Neural cell (in vitro differentiated cells): ENCODE data around the gene MR1. TPM values are rescaled to one million over a fixed set of nuclear protein-coding genes. Genes with fewer than 3 reads are reported as not detected.

ENCODE experiments used
- H2AFZ ChIP-seq: fragments of 200-600, 300-800 bp; sonication (generic), shearing (Covaris generic); 2 replicates; pipeline ENCODE4 v1.6.0; 2014; ENCODE audit warnings: low read depth, mild to moderate bottlenecking, antibody characterized with exemption, low read length, moderate library complexity
- H3F3A ChIP-seq: fragments of 200-600 bp; shearing (Covaris generic); 2 replicates; pipeline ENCODE4 v1.6.1; 2016; ENCODE audit warnings: mild to moderate bottlenecking, moderate library complexity, mixed read lengths, antibody characterized with exemption, low read length; ENCODE audit not compliant: insufficient read depth, poor library complexity, severe bottlenecking
- H3K27ac ChIP-seq: fragments of 200-600, 300-800 bp; sonication (generic), shearing (Covaris generic); 2 replicates; pipeline ENCODE4 v1.5.1; 2014; ENCODE audit warnings: mild to moderate bottlenecking, low read length, moderate library complexity
- H3K27me3 ChIP-seq: fragments of 300-800, 200-600 bp; sonication (generic), shearing (Covaris generic); 2 replicates; pipeline ENCODE4 v1.6.0; 2014; ENCODE audit warnings: mild to moderate bottlenecking, low read depth, low read length, moderate library complexity; ENCODE audit not compliant: insufficient read depth
- H3K36me3 ChIP-seq: fragments of 300-800, 200-600 bp; sonication (generic), shearing (Covaris generic); 2 replicates; pipeline ENCODE4 v1.5.1; 2014; ENCODE audit warnings: mild to moderate bottlenecking, antibody characterized with exemption, low read length, moderate library complexity; ENCODE audit not compliant: insufficient read depth
- H3K4me2 ChIP-seq: fragments of 300-800, 200-600 bp; sonication (generic), shearing (Covaris generic); 2 replicates; pipeline ENCODE4 v1.6.0; 2014; ENCODE audit warnings: mild to moderate bottlenecking, low read length
- H3K4me3 ChIP-seq: fragments of 300-800, 200-600 bp; sonication (generic), shearing (Covaris generic); 2 replicates; pipeline ENCODE4 v1.5.1; 2014; ENCODE audit warnings: mild to moderate bottlenecking, low read length, moderate library complexity
- H3K79me2 ChIP-seq: fragments of 200-600 bp; shearing (Covaris generic); replicated peaks from 2 replicates; pipeline ENCODE4 v1.6.0; 2014; ENCODE audit warnings: mild to moderate bottlenecking, low read length, moderate library complexity; ENCODE audit not compliant: insufficient read depth
- H3K9ac ChIP-seq: fragments of 300-800, 200-600 bp; sonication (generic), shearing (Covaris generic); 2 replicates; pipeline ENCODE4 v1.6.1; 2016; ENCODE audit warnings: mild to moderate bottlenecking, low read length, mixed read lengths
- H3K9me2 ChIP-seq: fragments of 200-600 bp; shearing (Covaris generic); 2 replicates; pipeline ENCODE4 v1.6.1; 2016; ENCODE audit warnings: mild to moderate bottlenecking, low read length, mixed read lengths; ENCODE audit not compliant: insufficient read depth
- H3K9me3 ChIP-seq: fragments of 200-600, 300-800 bp; sonication (generic), shearing (Covaris generic); 2 replicates; pipeline ENCODE4 v1.6.1; 2016; ENCODE audit warnings: mild to moderate bottlenecking, mixed run types, low read length, moderate library complexity, mixed read lengths
- H4K20me1 ChIP-seq: fragments of 200-600 bp; shearing (Covaris generic); 2 replicates; pipeline ENCODE4 v1.6.1; 2016; ENCODE audit warnings: mild to moderate bottlenecking, mixed run types; ENCODE audit not compliant: insufficient read depth
- CTCF ChIP-seq: fragments of 450-650 bp; IDR thresholded peaks from 2 replicates; pipeline ENCODE4 v1.5.1; 2014; ENCODE audit warnings: antibody characterized with exemption, mild to moderate bottlenecking, moderate library complexity; ENCODE audit not compliant: poor library complexity, severe bottlenecking
- EP300 ChIP-seq: fragments of 450-650 bp; conservative IDR thresholded peaks from 2 replicates; pipeline ENCODE4 v1.6.1; 2014; ENCODE audit warnings: antibody characterized with exemption, mild to moderate bottlenecking, moderate library complexity; ENCODE audit not compliant: poor library complexity, severe bottlenecking
- EZH2 ChIP-seq: fragments of 200-600, 300-800 bp; shearing (Covaris generic), sonication (generic); IDR thresholded peaks from 2 replicates; pipeline ENCODE4 v1.6.1; 2014; ENCODE audit warnings: antibody characterized with exemption, low read length, borderline replicate concordance, mild to moderate bottlenecking; ENCODE audit not compliant: insufficient read depth, poor library complexity, severe bottlenecking
- MXI1 ChIP-seq: fragments of 450-650 bp; conservative IDR thresholded peaks from 2 replicates; pipeline ENCODE4 v1.6.1; 2014; ENCODE audit warnings: antibody characterized with exemption, mild to moderate bottlenecking; ENCODE audit not compliant: poor library complexity, severe bottlenecking
- POLR2AphosphoS5 ChIP-seq: IDR thresholded peaks from 2 replicates; pipeline ENCODE4 v1.6.1; 2012
- RAD21 ChIP-seq: fragments of 450-650 bp; conservative IDR thresholded peaks from 2 replicates; pipeline ENCODE4 v1.6.1; 2014; ENCODE audit warnings: antibody characterized with exemption, mild to moderate bottlenecking, moderate library complexity
- SMC3 ChIP-seq: fragments of 450-650 bp; conservative IDR thresholded peaks from 2 replicates; pipeline ENCODE4 v1.6.1; 2014; ENCODE audit warnings: antibody characterized with exemption, mild to moderate bottlenecking, moderate library complexity; ENCODE audit not compliant: poor library complexity
- TAF1 ChIP-seq: IDR thresholded peaks from 2 replicates; pipeline ENCODE4 v1.6.1; 2012; ENCODE audit warnings: low read depth
- polyA plus RNA-seq: library from polyadenylated mRNA; depleted of rRNA; stranded (reverse); fragments of >200 nt; gene quantifications from 2 replicates; pipeline ENCODE4 v1.2.3, GENCODE V29; 2014
- TF ChIP-seq, protein P1 (sequence below): IDR thresholded peaks from 2 replicates; pipeline ENCODE4 v1.6.1; 2012; ENCODE audit warnings: borderline replicate concordance

The MR1 gene
- polyA plus RNA-seq, 1 donor from 2014 or later = not detected

- Histone ChIP-seq H3F3A (no peaks in the 10 kb centered on the region), H3K9ac (no peak overlapping the region), H3K27me3 (no peaks in the 10 kb centered on the region), H3K9me3 (no peaks in the 10 kb centered on the region), H3K27ac (no peak overlapping the region), H2AFZ (no peak overlapping the region), H4K20me1 (no peaks in the 10 kb centered on the region), H3K9me2 (no peaks in the 10 kb centered on the region), H3K4me2 (no peak overlapping the region), H3K4me3 (no peak overlapping the region), H3K79me2 (no peaks in the 10 kb centered on the region), H3K36me3 (no peaks in the 10 kb centered on the region)
- TF ChIP-seq, protein P1, sequence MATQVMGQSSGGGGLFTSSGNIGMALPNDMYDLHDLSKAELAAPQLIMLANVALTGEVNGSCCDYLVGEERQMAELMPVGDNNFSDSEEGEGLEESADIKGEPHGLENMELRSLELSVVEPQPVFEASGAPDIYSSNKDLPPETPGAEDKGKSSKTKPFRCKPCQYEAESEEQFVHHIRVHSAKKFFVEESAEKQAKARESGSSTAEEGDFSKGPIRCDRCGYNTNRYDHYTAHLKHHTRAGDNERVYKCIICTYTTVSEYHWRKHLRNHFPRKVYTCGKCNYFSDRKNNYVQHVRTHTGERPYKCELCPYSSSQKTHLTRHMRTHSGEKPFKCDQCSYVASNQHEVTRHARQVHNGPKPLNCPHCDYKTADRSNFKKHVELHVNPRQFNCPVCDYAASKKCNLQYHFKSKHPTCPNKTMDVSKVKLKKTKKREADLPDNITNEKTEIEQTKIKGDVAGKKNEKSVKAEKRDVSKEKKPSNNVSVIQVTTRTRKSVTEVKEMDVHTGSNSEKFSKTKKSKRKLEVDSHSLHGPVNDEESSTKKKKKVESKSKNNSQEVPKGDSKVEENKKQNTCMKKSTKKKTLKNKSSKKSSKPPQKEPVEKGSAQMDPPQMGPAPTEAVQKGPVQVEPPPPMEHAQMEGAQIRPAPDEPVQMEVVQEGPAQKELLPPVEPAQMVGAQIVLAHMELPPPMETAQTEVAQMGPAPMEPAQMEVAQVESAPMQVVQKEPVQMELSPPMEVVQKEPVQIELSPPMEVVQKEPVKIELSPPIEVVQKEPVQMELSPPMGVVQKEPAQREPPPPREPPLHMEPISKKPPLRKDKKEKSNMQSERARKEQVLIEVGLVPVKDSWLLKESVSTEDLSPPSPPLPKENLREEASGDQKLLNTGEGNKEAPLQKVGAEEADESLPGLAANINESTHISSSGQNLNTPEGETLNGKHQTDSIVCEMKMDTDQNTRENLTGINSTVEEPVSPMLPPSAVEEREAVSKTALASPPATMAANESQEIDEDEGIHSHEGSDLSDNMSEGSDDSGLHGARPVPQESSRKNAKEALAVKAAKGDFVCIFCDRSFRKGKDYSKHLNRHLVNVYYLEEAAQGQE = no peak
- TF ChIP-seq RAD21 (no peak), POLR2AphosphoS5 (no peak), TAF1 (no peak), EZH2 (no peak)
Observed at GRCh38 chr1:181073638-181074037, 39.9 kb downstream of the MR1 start.

DNA sequence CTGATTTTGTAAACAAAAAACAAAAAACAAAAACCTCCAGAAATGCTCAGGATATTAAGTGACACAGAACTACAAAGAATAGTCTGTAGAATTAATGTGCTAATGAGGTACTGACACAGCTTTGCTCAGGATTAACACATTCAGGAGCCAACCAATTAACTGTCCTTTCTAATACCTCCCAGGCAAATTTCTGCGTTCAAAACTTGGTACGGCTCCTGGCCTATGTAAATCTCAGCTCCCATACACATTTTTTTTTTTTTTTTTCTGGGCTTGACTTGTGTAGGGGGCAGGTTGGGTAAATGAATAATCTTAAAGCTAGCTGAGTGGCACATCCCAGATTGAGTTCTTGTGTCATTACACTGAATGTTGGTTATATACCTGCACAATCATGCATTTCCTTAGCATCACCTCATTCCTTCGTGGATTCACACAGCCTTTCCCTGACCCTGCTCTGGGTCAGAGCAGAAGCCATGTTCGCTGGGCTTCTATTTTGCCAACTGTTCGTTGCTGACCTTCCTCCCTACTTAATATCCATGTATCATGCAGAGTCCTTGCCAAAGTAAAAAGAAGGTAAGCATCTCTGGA lies 42.1 kb downstream of the MR1 start:
- Histone ChIP-seq H4K20me1 (no peaks in the 10 kb centered on the region), H3K27me3 (no peaks in the 10 kb centered on the region), H3K4me3 (no peak overlapping the region), H3K9me3 (no peaks in the 10 kb centered on the region), H3K4me2 (no peak overlapping the region), H3K27ac (no peak overlapping the region), H3K79me2 (no peaks in the 10 kb centered on the region), H3K9ac (no peak overlapping the region), H2AFZ (no peak overlapping the region), H3F3A (no peaks in the 10 kb centered on the region), H3K36me3 (no peaks in the 10 kb centered on the region), H3K9me2 (no peaks in the 10 kb centered on the region)
- no peak for TF ChIP-seq RAD21
- TF ChIP-seq MXI1 = no peak
- TF ChIP-seq SMC3 = no peak
- TF ChIP-seq, protein P1 = no peak
- no peak for TF ChIP-seq CTCF
- no peak for TF ChIP-seq POLR2AphosphoS5
- no peak for TF ChIP-seq EZH2
- no peak for TF ChIP-seq EP300
- no peak for TF ChIP-seq TAF1
